HepG2 (cell line): ENCODE measurements around the gene FBXL7. TPM values are rescaled to one million over a fixed set of nuclear protein-coding genes. Genes with fewer than 3 reads are reported as not detected.

Experiments
- ATAC-seq: fragments of 200-7000 bp; cut with Tn5 transposase; 3 replicates; pipeline ENCODE4 v1.9.1; 2020; ENCODE audit warnings: mild to moderate bottlenecking, moderate library complexity
- BruUV-seq: library from RNA; stranded (reverse); fragments of 400-500 nt; replicated peaks from 2 replicates; lab custom pipeline; 2021; lab: Mats Ljungman, UMichigan
- CTCF ChIA-PET: fragments of 300-600 bp; formaldehyde crosslinking; extraction: SDS; loops from one replicate; lab custom pipeline; 2021; ENCODE audit warnings: low total read pairs, inconsistent platforms, low intra/inter-chr PET ratio; lab: Yijun Ruan, JAX
- POLR2A ChIA-PET: fragments of 350-600 bp; sonication (Branson Sonifier 250); formaldehyde crosslinking; loops from one replicate; lab custom pipeline; 2020; ENCODE audit warnings: antibody characterized with exemption, inconsistent platforms; lab: Yijun Ruan, JAX
- DNase-seq: peaks from one replicate; pipeline ENCODE4 v3.0.0-alpha.2; 2015; ENCODE audit warnings: low spot score
- FAIRE-seq: peaks from 3 replicates; lab custom pipeline; 2011; peaks lifted over from hg19 to GRCh38; lab: Jason Lieb, UNC
- H2AFZ ChIP-seq: one replicate; pipeline ENCODE4 v1.6.1; 2011; ENCODE audit warnings: low read length, inconsistent platforms
- H3K27ac ChIP-seq: fragments of 300-600 bp; 3 replicates; pipeline ENCODE4 v1.8.0; 2011; ENCODE audit warnings: mixed run types, mild to moderate bottlenecking, mixed read lengths, low read length, inconsistent platforms; ENCODE audit not compliant: insufficient read depth; ENCODE audit errors: extremely low read length
- H3K27me3 ChIP-seq, 2 experiments: fragments of 200-600 bp in 1 of 2; 2 replicates in 1 of 2; 3 replicates in 1 of 2; pipeline versions ENCODE4 v1.6.0 to v1.8.0; 2011; ENCODE audit warnings: low read length in 2 of 2, mild to moderate bottlenecking in 2 of 2, moderate library complexity in 2 of 2, inconsistent platforms in 1 of 2; ENCODE audit not compliant: insufficient read depth in 2 of 2, control insufficient read depth in 1 of 2
- H3K36me3 ChIP-seq, 2 experiments: fragments of 200-600 bp in 1 of 2; replicated peaks in 1 of 2; 2 replicates in 1 of 2; 3 replicates in 1 of 2; pipeline versions ENCODE4 v1.5.1 to v1.8.0; 2011; ENCODE audit warnings: low read length in 2 of 2, inconsistent platforms in 1 of 2; ENCODE audit not compliant: insufficient read depth in 2 of 2, control insufficient read depth in 1 of 2
- H3K4me1 ChIP-seq: 2 replicates; pipeline ENCODE4 v1.5.1; 2012; ENCODE audit warnings: low read length, inconsistent platforms; ENCODE audit not compliant: insufficient read depth
- H3K4me2 ChIP-seq: 2 replicates; pipeline ENCODE4 v1.6.0; 2011; ENCODE audit warnings: low read depth, low read length, inconsistent platforms
- H3K4me3 ChIP-seq, 3 experiments: fragments of 200-600 bp in 1 of 3; sonication (generic), shearing (Covaris generic) in 1 of 3; replicated peaks in 1 of 3; 2 replicates each; pipeline ENCODE4 v1.5.1; 2011 to 2016; ENCODE audit warnings: low read length in 3 of 3, inconsistent platforms in 2 of 3, low read depth in 2 of 3, mild to moderate bottlenecking in 2 of 3, control low read depth in 1 of 3, mixed read lengths in 1 of 3; ENCODE audit not compliant: insufficient read depth in 1 of 3
- H3K79me2 ChIP-seq: one replicate; pipeline ENCODE4 v1.6.1; 2011; ENCODE audit warnings: low read length, inconsistent platforms; ENCODE audit not compliant: insufficient read depth
- H3K9ac ChIP-seq: 2 replicates; pipeline ENCODE4 v1.6.0; 2011; ENCODE audit warnings: mild to moderate bottlenecking, low read depth, low read length, inconsistent platforms; ENCODE audit not compliant: insufficient read depth
- H3K9me3 ChIP-seq: 2 replicates; pipeline ENCODE4 v1.5.1; 2012; ENCODE audit warnings: mild to moderate bottlenecking, low read length
- H4K20me1 ChIP-seq: 2 replicates; pipeline ENCODE4 v1.6.0; 2011; ENCODE audit warnings: inconsistent platforms, mild to moderate bottlenecking, low read length, moderate library complexity; ENCODE audit not compliant: insufficient read depth
- ATF7-NPFF ChIP-seq: sonication (generic); formaldehyde crosslinking; IDR thresholded peaks from 2 replicates; pipeline ENCODE4 v1.8.1; 2023; ENCODE audit warnings: mild to moderate bottlenecking, low read depth, missing genetic modification reagents, moderate library complexity
- E2F1 ChIP-seq: sonication (generic); formaldehyde crosslinking; IDR thresholded peaks from 2 replicates; pipeline ENCODE4 v1.5.0; 2020; ENCODE audit warnings: missing genetic modification reagents
- HNRNPK ChIP-seq: fragments of 200-400 bp; formaldehyde crosslinking; IDR thresholded peaks from 2 replicates; pipeline ENCODE4 v1.6.1; 2018; ENCODE audit warnings: low read length, low read depth, moderate library complexity, mild to moderate bottlenecking; ENCODE audit not compliant: poor library complexity, severe bottlenecking
- POLR2A ChIP-seq, 2 experiments: IDR thresholded peaks; 2 replicates each; pipeline ENCODE4 v1.6.1; 2011; ENCODE audit warnings: low read depth in 2 of 2, low read length in 2 of 2, mild to moderate bottlenecking in 1 of 2, moderate library complexity in 1 of 2; ENCODE audit not compliant: insufficient read depth in 1 of 2
- ZNF225 ChIP-seq: sonication (generic); formaldehyde crosslinking; IDR thresholded peaks from 2 replicates; pipeline ENCODE4 v1.4.0; 2020; ENCODE audit warnings: mild to moderate bottlenecking, missing genetic modification reagents
- ZNF552 ChIP-seq: sonication (generic); formaldehyde crosslinking; IDR thresholded peaks from 2 replicates; pipeline ENCODE4 v1.9.0; 2022; ENCODE audit warnings: missing genetic modification reagents, mild to moderate bottlenecking, borderline replicate concordance
- ZNF563 ChIP-seq: sonication (generic); formaldehyde crosslinking; IDR thresholded peaks from 2 replicates; pipeline ENCODE4 v1.8.0; 2022; ENCODE audit warnings: mild to moderate bottlenecking, moderate library complexity, missing genetic modification reagents
- ZNF7 ChIP-seq: IDR thresholded peaks from 2 replicates; pipeline ENCODE4 v1.6.1; 2016; ENCODE audit warnings: missing biosample characterization, missing genetic modification reagents
- ZNF800 ChIP-seq: sonication (generic); formaldehyde crosslinking; IDR thresholded peaks from 2 replicates; pipeline ENCODE4 v1.4.0; 2020; ENCODE audit warnings: missing genetic modification reagents
- ZSCAN9 ChIP-seq: IDR thresholded peaks from 2 replicates; pipeline ENCODE4 v1.6.1; 2016; ENCODE audit warnings: borderline replicate concordance
- WGBS: methylation state at CpG from one replicate; pipeline ENCODE4 v1.1.6; 2017; ENCODE audit warnings: low lambda C conversion rate; 5-methylcytosine and 5-hydroxymethylcytosine counted together
- in situ Hi-C: cut with HindIII; loops from 2 replicates; pipeline ENCODE4 v1.10.0; 2017; ENCODE audit warnings: low pct_unique_long_range_greater_than_20kb; ENCODE audit not compliant: extremely low pct_ligation_motif_present
- intact Hi-C: fragments of 100-400 bp; cut with micrococcal nuclease; formaldehyde crosslinking; loops from one replicate; pipeline ENCODE4 v1.10.0; 2022; ENCODE audit not compliant: unreplicated experiment
- polyA plus RNA-seq, 8 experiments: library from polyadenylated mRNA; depleted of rRNA in 3 of 8; stranded (reverse) in 7 of 8; unstranded in 1 of 8; fragments of >200 nt; fragmentation: Illumina TruSeq in 4 of 8; extraction: Trizol in 4 of 8; gene quantifications; 2 replicates each; pipeline versions ENCODE4 v1.2.1 to v1.2.3, GENCODE V29; 2011 to 2016; ENCODE audit warnings: low read depth in 4 of 8, missing spikeins in 1 of 8, mixed read lengths in 1 of 8; ENCODE audit not compliant: insufficient read depth in 1 of 8
- total RNA-seq, 5 experiments: library from RNA; depleted of rRNA; stranded (reverse); fragments of >200 nt; fragmentation: Illumina TruSeq; extraction: Trizol; gene quantifications; 2 replicates each; pipeline ENCODE4 v1.2.3, GENCODE V29; 2016; ENCODE audit warnings: low read depth in 1 of 5
- TF ChIP-seq, protein P1 (sequence below): sonication (generic); formaldehyde crosslinking; IDR thresholded peaks from 2 replicates; pipeline ENCODE4 v1.4.0; 2020; ENCODE audit warnings: missing genetic modification reagents
- TF ChIP-seq, protein P2 (sequence below): IDR thresholded peaks from 2 replicates; pipeline ENCODE4 v1.6.1; 2016; ENCODE audit warnings: missing genetic modification reagents, missing compliant biosample characterization

Gene FBXL7
- total and polyA plus RNA-seq, 2 of the 13 experiments (the other 11 are each of a cell fraction or from before 2014, with no cell fraction given): 0.07 TPM; not detected in 1

GRCh38 chr5:15951550-15951949 is 451.6 kb downstream of the FBXL7 start:
- Histone ChIP-seq H3K9ac (no peak overlapping the region), H4K20me1 (no peaks in the 10 kb centered on the region), H2AFZ (no peak overlapping the region), H3K9me3 (no peaks in the 10 kb centered on the region), H3K4me1 (no peaks in the 10 kb centered on the region), H3K27ac (no peak overlapping the region), H3K36me3 (no peaks in the 10 kb centered on the region), H3K4me2 (no peak overlapping the region)
- no TSS peak for BruUV-seq
- no peak for FAIRE-seq
- intact Hi-C loops: no loop called here
- ChIA-PET POLR2A (no interaction called here), CTCF (no interaction called here)
- 0% methylated on average over 2 of the region's 3 CpGs for WGBS
- TF ChIP-seq HNRNPK: no peak
- no peak for TF ChIP-seq POLR2A (IDR thresholded peaks at IDR 0.05; ENCODE audit: insufficient read depth in 1 of 2, low read depth in 2 of 2, low read length in 2 of 2)
- no peak for TF ChIP-seq ZNF7 (CRISPR knock-in tag)
- TF ChIP-seq E2F1 (CRISPR knock-in tag): no peak
- TF ChIP-seq ZNF563 (CRISPR knock-in tag): no peak
- TF ChIP-seq, protein P1, sequence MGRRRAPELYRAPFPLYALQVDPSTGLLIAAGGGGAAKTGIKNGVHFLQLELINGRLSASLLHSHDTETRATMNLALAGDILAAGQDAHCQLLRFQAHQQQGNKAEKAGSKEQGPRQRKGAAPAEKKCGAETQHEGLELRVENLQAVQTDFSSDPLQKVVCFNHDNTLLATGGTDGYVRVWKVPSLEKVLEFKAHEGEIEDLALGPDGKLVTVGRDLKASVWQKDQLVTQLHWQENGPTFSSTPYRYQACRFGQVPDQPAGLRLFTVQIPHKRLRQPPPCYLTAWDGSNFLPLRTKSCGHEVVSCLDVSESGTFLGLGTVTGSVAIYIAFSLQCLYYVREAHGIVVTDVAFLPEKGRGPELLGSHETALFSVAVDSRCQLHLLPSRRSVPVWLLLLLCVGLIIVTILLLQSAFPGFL (CRISPR knock-in tag): no peak
- TF ChIP-seq ZSCAN9 (CRISPR knock-in tag): no peak
- TF ChIP-seq ATF7-NPFF (CRISPR knock-in tag): no peak
- TF ChIP-seq, protein P2, sequence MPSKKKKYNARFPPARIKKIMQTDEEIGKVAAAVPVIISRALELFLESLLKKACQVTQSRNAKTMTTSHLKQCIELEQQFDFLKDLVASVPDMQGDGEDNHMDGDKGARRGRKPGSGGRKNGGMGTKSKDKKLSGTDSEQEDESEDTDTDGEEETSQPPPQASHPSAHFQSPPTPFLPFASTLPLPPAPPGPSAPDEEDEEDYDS (CRISPR knock-in tag): no peak
- TF ChIP-seq ZNF552 (CRISPR knock-in tag): no peak
- no peak for TF ChIP-seq ZNF800
- TF ChIP-seq ZNF225 (CRISPR knock-in tag): no peak
- TF ChIP-seq, all 625 proteins: peak for 0
- no peak overlapping the region for H3K4me3 ChIP-seq
- H3K79me2 ChIP-seq: no peaks in the 10 kb centered on the region
- ATAC-seq (no peak), DNase-seq (no peak)
- in situ Hi-C loops: no loop called here
- no peaks in the 10 kb centered on the region for H3K27me3 ChIP-seq
